PC-3 (cell line): ENCODE measurements around the gene FOXJ3. TPM values are rescaled to one million over a fixed set of nuclear protein-coding genes. Genes with fewer than 3 reads are reported as not detected.
A peak's percentile ranks its signal among the peaks of the same experiment; 100 is the strongest.

Experiments used
- ATAC-seq: fragments of 200-7000 bp; cut with Tn5 transposase; 2 replicates; pipeline ENCODE4 v1.9.1; 2020; ENCODE audit warnings: mild to moderate bottlenecking, moderate library complexity
- BruUV-seq: library from RNA; stranded (reverse); fragments of 400-500 nt; replicated peaks from 2 replicates; lab custom pipeline; 2021; lab: Mats Ljungman, UMichigan
- CTCF ChIA-PET: fragments of 300-600 bp; sonication (Branson Sonifier 250); formaldehyde crosslinking; loops from one replicate; lab custom pipeline; 2022; ENCODE audit warnings: antibody characterized with exemption; lab: Charles Lee
- POLR2A ChIA-PET: fragments of 300-600 bp; sonication (Branson Sonifier 250); formaldehyde crosslinking; loops from one replicate; lab custom pipeline; 2022; ENCODE audit warnings: antibody characterized with exemption; ENCODE audit not compliant: unreplicated experiment; lab: Charles Lee
- DNase-seq: peaks from one replicate; pipeline ENCODE4 v3.0.0-alpha.2; 2015
- H2AFZ ChIP-seq: fragments of 300-600 bp; sonication (generic); 2 replicates; pipeline ENCODE4 v1.6.0; 2016; ENCODE audit warnings: antibody characterized with exemption, low read length
- H3F3A ChIP-seq: fragments of 300-600 bp; sonication (generic); one replicate; pipeline ENCODE4 v1.6.0; 2017; ENCODE audit warnings: antibody characterized with exemption, low read length, control low read depth, mild to moderate bottlenecking; ENCODE audit not compliant: unreplicated experiment
- H3K27ac ChIP-seq: fragments of 300-600 bp; sonication (generic); 2 replicates; pipeline ENCODE4 v1.5.1; 2016; ENCODE audit warnings: mild to moderate bottlenecking, low read length
- H3K27me3 ChIP-seq: fragments of 300-600 bp; sonication (generic); 2 replicates; pipeline ENCODE4 v1.6.1; 2016; ENCODE audit warnings: low read length, mixed read lengths
- H3K36me3 ChIP-seq: fragments of 300-600 bp; sonication (generic); 2 replicates; pipeline ENCODE4 v1.6.1; 2016; ENCODE audit warnings: low read depth, mixed run types, low read length, mixed read lengths
- H3K4me1 ChIP-seq: fragments of 300-600 bp; sonication (generic); 2 replicates; pipeline ENCODE4 v1.5.1; 2016; ENCODE audit warnings: low read length; ENCODE audit not compliant: insufficient read depth
- H3K4me2 ChIP-seq: fragments of 300-600 bp; sonication (generic); 2 replicates; pipeline ENCODE4 v1.6.0; 2016; ENCODE audit warnings: low read length
- H3K4me3 ChIP-seq: fragments of 300-600 bp; sonication (generic); 2 replicates; pipeline ENCODE4 v1.5.1; 2016; ENCODE audit warnings: mild to moderate bottlenecking, low read length, mixed read lengths
- H3K79me2 ChIP-seq: fragments of 300-600 bp; sonication (generic); 2 replicates; pipeline ENCODE4 v1.6.1; 2017; ENCODE audit warnings: low read length, mixed read lengths
- H3K9ac ChIP-seq: fragments of 300-600 bp; sonication (generic); 2 replicates; pipeline ENCODE4 v1.6.0; 2016; ENCODE audit warnings: mild to moderate bottlenecking, low read length
- H3K9me2 ChIP-seq: fragments of 300-600 bp; sonication (generic); replicated peaks from 2 replicates; pipeline ENCODE4 v1.6.1; 2016; ENCODE audit warnings: mixed run types, low read length, mixed read lengths
- H3K9me3 ChIP-seq: fragments of 300-600 bp; sonication (generic); 2 replicates; pipeline ENCODE4 v1.6.1; 2016; ENCODE audit warnings: low read length, mixed read lengths
- H4K20me1 ChIP-seq: fragments of 300-600 bp; sonication (generic); 2 replicates; pipeline ENCODE4 v1.6.1; 2016; ENCODE audit warnings: low read length, mixed read lengths
- CTCF ChIP-seq: fragments of 300-600 bp; sonication (generic); conservative IDR thresholded peaks from 2 replicates; pipeline ENCODE4 v1.5.1; 2017; ENCODE audit warnings: antibody characterized with exemption, low read depth, mild to moderate bottlenecking, low read length
- EZH2 ChIP-seq: fragments of 300-600 bp; sonication (generic); IDR thresholded peaks from one replicate; pipeline ENCODE4 v1.6.1; 2017; ENCODE audit warnings: antibody characterized with exemption, mild to moderate bottlenecking, low read length; ENCODE audit not compliant: unreplicated experiment
- EZH2phosphoT487 ChIP-seq: fragments of 300-600 bp; sonication (generic); IDR thresholded peaks from 2 replicates; pipeline ENCODE4 v1.6.1; 2018; ENCODE audit warnings: mild to moderate bottlenecking, antibody characterized with exemption, low read length, borderline replicate concordance
- intact Hi-C: fragments of 100-400 bp; cut with micrococcal nuclease; formaldehyde crosslinking; loops from 2 replicates; pipeline ENCODE4 v1.9.0; 2023
- total RNA-seq: library from RNA; depleted of rRNA; stranded (reverse); fragments of >200 nt; gene quantifications from 2 replicates; pipeline ENCODE4 v1.2.3, GENCODE V29; 2014

The FOXJ3 gene
- total RNA-seq, 1 experiment from 2014 or later: 23.4 TPM

GRCh38 chr1:42172381-42173133 lies 162.5 kb downstream of the FOXJ3 start:
- Histone ChIP-seq H3K27me3 (no peaks in the 10 kb centered on the region), H4K20me1 (no peaks in the 10 kb centered on the region), H3K27ac (peak overlapping the region; percentile 88; the same call in 1 of the 2 replicates), H3F3A (peaks cover 4% of the 10 kb centered on the region), H2AFZ (no peak overlapping the region), H3K4me2 (no peak overlapping the region), H3K36me3 (no peaks in the 10 kb centered on the region), H3K9ac (no peak overlapping the region), H3K4me3 (no peak overlapping the region), H3K4me1 (peaks cover 64% of the 10 kb centered on the region), H3K79me2 (no peaks in the 10 kb centered on the region), H3K9me2 (no peaks in the 10 kb centered on the region), H3K9me3 (no peaks in the 10 kb centered on the region)
- intact Hi-C loops: loop anchor here (5.0 to 10.0 kb wide), 3 partner anchors 135 to 598 kb away; no protein-coding TSS in a partner anchor
- no TSS peak for BruUV-seq
- ChIA-PET POLR2A (no interaction called here), CTCF (interaction anchor here (1.3 to 1.5 kb wide), 2 partner anchors 20 to 25 kb away, joined by 5 to 8 read pairs; no protein-coding TSS in a partner anchor)
- DNase-seq (no peak), ATAC-seq (no peak)
- TF ChIP-seq EZH2 (no peak), EZH2phosphoT487 (no peak), CTCF (no peak)

DNA sequence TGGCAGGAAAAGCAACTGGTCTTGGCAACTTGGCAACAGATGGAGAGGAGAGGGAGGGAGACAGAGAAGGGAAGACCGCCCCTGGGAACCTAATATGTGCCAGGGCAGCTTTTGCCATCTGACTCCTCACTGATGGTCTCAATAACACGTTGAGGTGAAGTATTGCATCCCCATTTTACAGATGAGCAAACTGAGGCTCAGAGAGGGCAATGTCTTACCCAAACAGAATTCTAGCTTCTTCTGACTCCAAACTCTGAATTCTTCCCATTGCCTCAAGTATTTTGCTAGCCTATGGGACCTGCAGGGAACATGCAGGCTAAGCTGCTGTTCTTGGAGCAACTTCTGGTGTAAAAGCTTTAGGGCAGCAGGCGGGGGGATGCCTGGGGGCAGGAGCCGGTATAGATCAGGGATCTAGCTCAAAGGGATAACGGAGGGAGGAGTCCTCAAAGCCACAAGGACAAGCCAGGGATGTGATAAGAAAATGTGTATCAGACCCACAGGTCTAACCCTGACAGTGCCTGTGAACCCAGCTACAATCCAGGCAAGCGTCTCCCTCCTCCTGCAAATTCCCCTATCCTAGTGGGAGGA lies 163.3 kb downstream of the FOXJ3 start:
- Histone ChIP-seq H3K27me3 (no peaks in the 10 kb centered on the region), H3F3A (peaks cover 4% of the 10 kb centered on the region), H3K9ac (no peak overlapping the region), H3K4me1 (peaks cover 62% of the 10 kb centered on the region), H3K9me3 (no peaks in the 10 kb centered on the region), H4K20me1 (no peaks in the 10 kb centered on the region), H3K4me3 (no peak overlapping the region), H3K36me3 (no peaks in the 10 kb centered on the region), H3K9me2 (no peaks in the 10 kb centered on the region), H2AFZ (no peak overlapping the region), H3K27ac (no peak overlapping the region), H3K79me2 (no peaks in the 10 kb centered on the region), H3K4me2 (no peak overlapping the region)
- no peak for TF ChIP-seq EZH2phosphoT487
- no peak for TF ChIP-seq EZH2
- no peak for TF ChIP-seq CTCF
- intact Hi-C loops: loop anchor here (5.0 to 10.0 kb wide), 3 partner anchors 134 to 597 kb away; no protein-coding TSS in a partner anchor
- CTCF ChIA-PET: no interaction called here
- no TSS peak for BruUV-seq
- POLR2A ChIA-PET: no interaction called here
- no peak for DNase-seq
- ATAC-seq: no peak
